Measurements from ENCODE around the gene ANGPTL8.

- TF ChIP-seq CREB1 (IDR thresholded peaks at IDR 0.05) (no peak), CREB1 (CRISPR knock-in tag; IDR thresholded peaks at IDR 0.05) (no peak), TARDBP (CRISPR knock-in tag; IDR thresholded peaks at IDR 0.05) (no peak), POLR2A (IDR thresholded peaks at IDR 0.05; ENCODE audit: insufficient read depth in 1 of 2, low read depth in 2 of 2, low read length in 2 of 2) (0 out of 4 replicates have a peak, but pooled peaks of 1 of the 2 experiments have one; percentile 20), CEBPG (CRISPR knock-in tag; IDR thresholded peaks at IDR 0.05) (no peak), ATF5 (CRISPR knock-in tag; IDR thresholded peaks at IDR 0.05; ENCODE audit: low read depth) (no peak), MAFF (IDR thresholded peaks at IDR 0.05; ENCODE audit: low read depth, low read length) (no peak), ZNF660 (CRISPR knock-in tag; IDR thresholded peaks at IDR 0.05; ENCODE audit: borderline replicate concordance, low read depth) (no peak)
Observed at GRCh38 chr19:11261971-11262839, 22.8 kb downstream of the ANGPTL8 start, which contains the start of gene DOCK6.

All from HepG2 (cell line).